BE2C (cell line): ENCODE data around the gene CASK.
A peak's percentile ranks its signal among the peaks of the same experiment; 100 is the strongest.

Experiments used
- DNase-seq: peaks from one replicate; pipeline ENCODE4 v3.0.0-alpha.2; 2020
- H3K27me3 ChIP-seq: fragments of 250-450 bp; sonication (Bioruptor Pico); 2 replicates; pipeline ENCODE4 v1.5.1; 2020; ENCODE audit warnings: mild to moderate bottlenecking
- H3K36me3 ChIP-seq: fragments of 250-450 bp; sonication (Bioruptor Pico); 2 replicates; pipeline ENCODE4 v1.5.1; 2020; ENCODE audit warnings: mild to moderate bottlenecking
- H3K4me1 ChIP-seq: fragments of 250-450 bp; sonication (Bioruptor Pico); 2 replicates; pipeline ENCODE4 v1.5.1; 2020
- H3K4me3 ChIP-seq: 2 replicates; pipeline ENCODE4 v1.5.1; 2011; ENCODE audit warnings: low read depth, low read length
- H3K9me3 ChIP-seq: fragments of 250-450 bp; sonication (Bioruptor Pico); 2 replicates; pipeline ENCODE4 v1.5.1; 2020
- TF ChIP-seq, protein P1 (sequence below): IDR thresholded peaks from 2 replicates; pipeline ENCODE4 v1.5.1; 2012; ENCODE audit warnings: mild to moderate bottlenecking, low read depth, low read length

CASK gene

DNA sequence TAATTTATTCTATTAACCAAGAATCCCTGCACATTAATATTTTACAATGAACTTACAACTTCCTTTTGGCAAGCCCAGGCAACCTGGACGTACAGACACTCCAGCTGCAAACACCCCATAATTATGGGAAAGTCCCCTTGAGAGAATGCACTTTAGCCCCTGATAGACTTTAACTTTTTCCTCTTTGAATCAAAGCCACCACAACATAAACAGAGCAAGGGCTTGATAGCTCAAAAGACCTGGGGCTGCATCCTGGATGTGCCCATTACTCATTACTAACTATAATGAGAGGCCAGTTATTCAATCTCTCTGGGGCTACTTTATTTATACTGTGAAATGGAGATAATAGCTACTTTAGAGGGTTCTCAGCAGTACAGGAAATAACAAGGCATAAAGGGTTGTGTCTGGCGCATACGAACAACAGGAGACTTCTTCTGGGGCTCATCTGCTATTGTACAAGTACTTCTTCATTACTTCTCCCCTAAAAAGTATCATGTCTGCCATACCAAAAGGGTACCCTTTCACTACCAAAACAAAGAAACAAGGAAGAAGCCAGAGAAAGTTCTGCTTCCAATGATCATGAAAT is 54.9 kb downstream of the CASK start:
- DNase-seq = no peak
- H3K4me1 ChIP-seq = no peaks in the 10 kb centered on the region

DNA sequence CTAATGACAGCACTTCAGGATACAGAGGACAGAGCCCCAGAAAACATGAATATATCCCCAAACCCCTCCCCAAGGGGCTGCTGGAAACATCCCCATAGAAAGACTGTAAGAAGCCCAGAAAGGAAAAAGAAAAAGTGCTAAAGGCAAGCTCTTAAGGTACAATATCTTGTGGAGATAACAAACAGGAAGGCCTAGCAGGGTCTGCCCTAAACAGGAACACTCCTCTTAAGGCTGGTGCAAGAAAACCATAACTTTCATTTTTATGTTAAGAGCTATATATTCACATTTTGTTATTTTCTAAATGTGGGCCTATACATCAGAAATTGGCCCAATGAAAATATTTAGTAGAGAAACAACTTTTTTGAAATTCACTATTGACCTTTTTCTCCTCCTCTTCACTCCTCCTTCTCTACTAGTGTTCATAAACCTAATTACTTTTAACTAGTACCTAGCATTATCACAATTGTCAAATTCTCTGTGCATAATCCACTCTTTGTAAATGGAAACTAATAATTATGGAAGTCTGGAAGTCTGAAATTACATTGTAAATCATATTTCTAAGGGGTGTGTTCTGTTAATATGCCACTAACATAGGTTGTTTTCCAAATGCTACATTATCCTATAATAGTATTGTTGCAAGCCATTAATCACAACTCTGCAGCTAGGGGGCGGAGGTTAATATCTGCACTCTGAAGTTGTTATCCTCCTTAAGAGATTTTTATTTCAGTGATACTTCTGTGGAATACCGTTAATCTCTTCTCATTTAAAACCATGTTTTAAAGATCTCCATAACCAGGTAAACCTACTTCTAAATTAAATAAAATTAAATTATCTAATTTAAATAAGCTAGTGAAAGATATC is 59.8 kb downstream of the CASK start:
- Histone ChIP-seq H3K4me1 (no peaks in the 10 kb centered on the region), H3K27me3 (no peaks in the 10 kb centered on the region), H3K4me3 (no peak overlapping the region), H3K36me3 (no peaks in the 10 kb centered on the region), H3K9me3 (no peaks in the 10 kb centered on the region)
- TF ChIP-seq, protein P1, sequence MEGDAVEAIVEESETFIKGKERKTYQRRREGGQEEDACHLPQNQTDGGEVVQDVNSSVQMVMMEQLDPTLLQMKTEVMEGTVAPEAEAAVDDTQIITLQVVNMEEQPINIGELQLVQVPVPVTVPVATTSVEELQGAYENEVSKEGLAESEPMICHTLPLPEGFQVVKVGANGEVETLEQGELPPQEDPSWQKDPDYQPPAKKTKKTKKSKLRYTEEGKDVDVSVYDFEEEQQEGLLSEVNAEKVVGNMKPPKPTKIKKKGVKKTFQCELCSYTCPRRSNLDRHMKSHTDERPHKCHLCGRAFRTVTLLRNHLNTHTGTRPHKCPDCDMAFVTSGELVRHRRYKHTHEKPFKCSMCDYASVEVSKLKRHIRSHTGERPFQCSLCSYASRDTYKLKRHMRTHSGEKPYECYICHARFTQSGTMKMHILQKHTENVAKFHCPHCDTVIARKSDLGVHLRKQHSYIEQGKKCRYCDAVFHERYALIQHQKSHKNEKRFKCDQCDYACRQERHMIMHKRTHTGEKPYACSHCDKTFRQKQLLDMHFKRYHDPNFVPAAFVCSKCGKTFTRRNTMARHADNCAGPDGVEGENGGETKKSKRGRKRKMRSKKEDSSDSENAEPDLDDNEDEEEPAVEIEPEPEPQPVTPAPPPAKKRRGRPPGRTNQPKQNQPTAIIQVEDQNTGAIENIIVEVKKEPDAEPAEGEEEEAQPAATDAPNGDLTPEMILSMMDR = peak; percentile 21; the same call in 1 of the 2 replicates
- DNase-seq = no peak

More for the DNA sequence above, 54.9 kb downstream of the CASK start:
- Histone ChIP-seq H3K4me3 (no peak overlapping the region), H3K36me3 (no peaks in the 10 kb centered on the region), H3K27me3 (no peaks in the 10 kb centered on the region), H3K9me3 (no peaks in the 10 kb centered on the region)
- TF ChIP-seq, protein P1 = no peak

DNA sequence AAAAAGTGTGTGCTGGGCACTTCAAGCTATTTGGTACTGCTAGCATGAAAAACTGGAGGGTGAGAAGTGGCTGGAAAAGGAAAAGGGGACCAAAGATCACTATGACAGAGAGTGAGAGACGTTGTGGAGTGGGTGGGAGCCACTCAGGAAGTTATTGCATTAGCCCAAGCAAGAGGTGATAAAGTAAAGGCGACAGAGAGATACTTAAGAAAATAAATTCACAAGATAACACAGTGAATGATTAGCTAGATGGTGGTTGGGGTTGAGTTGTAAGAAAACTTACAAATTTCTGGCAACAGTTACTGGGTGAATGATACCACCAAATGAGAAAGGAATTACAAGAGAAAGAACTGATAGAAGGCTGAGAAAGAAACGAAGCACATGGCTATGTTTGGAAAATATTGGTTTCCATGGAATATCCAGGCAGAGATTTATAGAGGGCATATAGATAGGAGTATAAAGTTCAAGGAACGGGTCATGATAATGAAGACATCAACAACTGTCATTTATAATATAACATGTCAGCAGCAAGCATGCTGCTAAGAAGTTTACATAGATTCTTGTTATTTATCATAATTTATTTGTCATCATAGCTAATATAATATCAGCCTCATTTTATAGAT is 60.7 kb downstream of the CASK start:
- DNase-seq = no peak
- Histone ChIP-seq H3K4me1 (no peaks in the 10 kb centered on the region), H3K27me3 (no peaks in the 10 kb centered on the region), H3K36me3 (no peaks in the 10 kb centered on the region), H3K9me3 (no peaks in the 10 kb centered on the region), H3K4me3 (no peak overlapping the region)
- TF ChIP-seq, protein P1 = no peak

GRCh38 chrX:41858161-41858775 is 65.1 kb downstream of the CASK start:
- Histone ChIP-seq H3K4me1 (no peaks in the 10 kb centered on the region), H3K36me3 (no peaks in the 10 kb centered on the region), H3K27me3 (no peaks in the 10 kb centered on the region), H3K4me3 (no peak overlapping the region), H3K9me3 (no peaks in the 10 kb centered on the region)
- TF ChIP-seq, protein P1 = no peak
- DNase-seq = no peak

GRCh38 chrX:41857670-41858069 is 65.7 kb downstream of the CASK start:
- Histone ChIP-seq H3K4me1 (no peaks in the 10 kb centered on the region), H3K27me3 (no peaks in the 10 kb centered on the region), H3K4me3 (no peak overlapping the region), H3K36me3 (no peaks in the 10 kb centered on the region), H3K9me3 (no peaks in the 10 kb centered on the region)
- no peak for DNase-seq
- TF ChIP-seq, protein P1 = no peak
